Rectal smooth muscle tissue (tissue), 1 donor: ENCODE results near the gene NAV2.

Experiments used
- H3K27ac ChIP-seq: one replicate; pipeline ENCODE4 v1.7.0; 2013; ENCODE audit warnings: low read depth, low read length, inconsistent platforms
- H3K27me3 ChIP-seq: one replicate; pipeline ENCODE4 v1.7.0; 2013; ENCODE audit warnings: low read length; ENCODE audit not compliant: control insufficient read depth, insufficient read depth
- H3K36me3 ChIP-seq: one replicate; pipeline ENCODE4 v1.7.0; 2013; ENCODE audit warnings: low read length; ENCODE audit not compliant: control insufficient read depth, insufficient read depth
- H3K4me1 ChIP-seq: one replicate; pipeline ENCODE4 v1.7.0; 2013; ENCODE audit warnings: low read length; ENCODE audit not compliant: control insufficient read depth, insufficient read depth
- H3K4me3 ChIP-seq: one replicate; pipeline ENCODE4 v1.7.0; 2013; ENCODE audit warnings: low read length
- H3K9ac ChIP-seq: one replicate; pipeline ENCODE4 v1.7.0; 2013; ENCODE audit warnings: low read length

The NAV2 gene

DNA sequence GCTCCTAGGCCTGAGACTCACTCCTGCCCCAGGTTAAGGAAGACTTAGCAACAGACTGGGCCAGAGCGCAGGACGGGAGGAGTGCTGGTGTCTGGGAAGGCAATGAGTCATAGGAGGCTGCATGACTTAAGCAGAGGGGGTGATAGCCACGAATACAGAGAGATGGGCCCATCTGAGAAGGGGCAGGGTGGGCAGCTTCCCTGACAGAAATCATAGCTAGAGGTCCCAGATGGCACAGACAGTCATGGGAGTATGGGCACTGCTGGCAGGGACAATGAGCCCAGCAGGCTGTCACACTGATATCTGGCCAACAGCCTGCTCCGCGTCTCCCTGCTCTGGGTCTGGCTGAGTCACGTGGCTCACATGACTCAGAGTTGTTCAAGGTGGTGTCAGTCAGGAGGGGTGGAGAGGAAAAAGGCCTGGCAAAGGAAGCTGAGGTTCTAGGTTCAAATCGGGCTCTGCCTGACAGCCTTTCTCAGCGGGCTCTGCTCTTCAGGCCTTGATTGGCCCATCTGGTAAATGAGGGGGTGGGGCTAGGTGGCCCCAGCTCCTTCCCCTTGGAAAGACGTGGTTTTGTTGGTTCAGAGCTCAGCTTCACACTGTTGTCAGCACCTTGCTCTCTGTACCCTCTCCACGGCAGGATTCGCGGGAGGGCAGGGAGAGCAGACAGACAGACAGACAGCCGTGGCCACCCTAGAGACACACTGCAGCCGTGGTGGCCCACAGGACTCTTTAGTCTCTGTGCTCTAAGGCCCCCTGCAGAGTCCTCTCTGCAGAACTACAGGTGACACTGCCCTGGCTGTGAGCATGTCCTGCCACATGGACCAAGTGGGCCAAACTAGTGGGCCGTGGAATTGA is 399.9 kb downstream of the NAV2 start:
- Histone ChIP-seq H3K4me3 (no peak overlapping the region), H3K27ac (peak overlapping the region; percentile 86), H3K9ac (no peak overlapping the region), H3K4me1 (peaks cover 35% of the 10 kb centered on the region), H3K36me3 (no peaks in the 10 kb centered on the region), H3K27me3 (no peaks in the 10 kb centered on the region)

DNA sequence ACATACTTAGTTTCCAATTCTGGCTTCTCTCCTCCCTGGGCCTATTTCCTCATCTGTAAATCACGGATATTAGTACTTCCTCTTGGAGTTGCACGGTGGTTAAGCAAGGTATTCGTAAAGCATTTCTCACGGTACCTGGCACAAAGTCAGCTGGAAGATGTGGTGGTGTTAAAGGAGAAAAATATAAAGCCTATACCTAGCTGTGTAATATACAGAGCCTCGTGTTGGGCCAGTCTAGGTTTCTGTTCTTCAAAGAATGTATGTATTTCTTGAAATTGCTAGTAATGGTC is 400.5 kb downstream of the NAV2 start:
- Histone ChIP-seq H3K27me3 (no peaks in the 10 kb centered on the region), H3K9ac (no peak overlapping the region), H3K4me1 (peaks cover 40% of the 10 kb centered on the region), H3K4me3 (no peak overlapping the region), H3K36me3 (no peaks in the 10 kb centered on the region), H3K27ac (peak overlapping the region; percentile 86)

DNA sequence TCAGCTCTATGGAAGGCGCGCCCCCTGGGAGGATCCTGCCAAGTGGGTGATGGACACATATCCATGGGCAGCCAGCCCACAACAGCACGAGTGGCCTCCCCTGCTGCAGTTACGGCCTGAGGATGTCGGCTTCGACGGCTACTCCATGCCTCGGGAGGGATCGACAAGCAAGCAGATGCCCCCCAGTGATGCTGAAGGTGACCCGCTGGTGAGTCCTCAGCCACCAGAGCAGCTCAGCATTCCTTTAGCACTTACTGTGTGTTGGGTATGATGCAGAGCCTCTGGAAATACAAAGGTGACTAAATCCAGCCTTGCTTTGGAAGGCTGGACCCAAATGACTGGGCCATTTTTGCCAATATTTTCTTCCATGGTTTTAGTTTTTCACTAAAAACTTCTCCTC is 402.0 kb downstream of the NAV2 start:
- no peak overlapping the region for H3K9ac ChIP-seq
- H3K27ac ChIP-seq: peak overlapping the region; percentile 26
- H3K27me3 ChIP-seq: no peaks in the 10 kb centered on the region
- peaks cover 8% of the 10 kb centered on the region for H3K36me3 ChIP-seq
- peaks cover 40% of the 10 kb centered on the region for H3K4me1 ChIP-seq
- H3K4me3 ChIP-seq: no peak overlapping the region

DNA sequence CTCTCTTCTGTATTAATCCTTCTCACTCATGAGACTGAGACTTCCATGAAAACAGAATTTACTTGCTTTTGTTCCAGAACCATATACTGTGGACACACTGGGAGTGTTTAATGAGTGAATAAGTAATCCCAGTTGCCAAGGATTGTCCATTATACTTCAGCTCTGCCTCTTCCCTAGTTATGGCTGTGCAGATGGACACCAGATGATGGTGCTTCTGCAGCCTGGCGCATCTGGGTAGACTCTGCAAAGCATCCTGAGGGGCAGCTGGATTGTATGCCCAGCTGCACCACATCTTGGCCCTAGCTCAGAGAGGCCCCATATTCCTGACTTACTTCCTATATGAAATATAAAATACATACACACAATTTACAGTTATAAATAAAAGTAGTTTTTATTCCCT is 404.2 kb downstream of the NAV2 start:
- Histone ChIP-seq H3K4me1 (peaks cover 27% of the 10 kb centered on the region), H3K27me3 (no peaks in the 10 kb centered on the region), H3K4me3 (no peak overlapping the region), H3K9ac (no peak overlapping the region), H3K27ac (peak overlapping the region; percentile 11), H3K36me3 (peaks cover 8% of the 10 kb centered on the region)

DNA sequence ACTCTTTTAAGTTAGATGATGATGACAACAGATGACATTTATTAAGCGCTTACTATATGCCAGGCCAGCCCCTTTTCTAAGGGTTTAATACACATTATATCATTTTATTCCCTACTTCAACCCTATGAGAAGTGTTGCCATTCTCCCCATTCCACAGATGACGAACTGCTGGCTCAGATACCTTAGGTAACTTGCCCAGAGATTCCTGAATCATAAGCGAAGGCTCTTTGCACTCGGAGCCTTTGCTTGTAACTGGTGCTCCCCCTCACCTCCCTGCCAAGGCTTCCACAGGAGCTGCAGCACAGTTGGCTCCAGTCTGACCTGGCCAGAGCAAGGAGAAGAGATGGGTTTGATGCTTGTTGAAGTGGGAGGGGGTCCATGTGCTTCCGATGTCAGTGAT is 404.7 kb downstream of the NAV2 start:
- Histone ChIP-seq H3K4me3 (no peak overlapping the region), H3K36me3 (peaks cover 8% of the 10 kb centered on the region), H3K27ac (peak overlapping the region; percentile 46), H3K4me1 (peaks cover 23% of the 10 kb centered on the region), H3K27me3 (no peaks in the 10 kb centered on the region), H3K9ac (no peak overlapping the region)

DNA sequence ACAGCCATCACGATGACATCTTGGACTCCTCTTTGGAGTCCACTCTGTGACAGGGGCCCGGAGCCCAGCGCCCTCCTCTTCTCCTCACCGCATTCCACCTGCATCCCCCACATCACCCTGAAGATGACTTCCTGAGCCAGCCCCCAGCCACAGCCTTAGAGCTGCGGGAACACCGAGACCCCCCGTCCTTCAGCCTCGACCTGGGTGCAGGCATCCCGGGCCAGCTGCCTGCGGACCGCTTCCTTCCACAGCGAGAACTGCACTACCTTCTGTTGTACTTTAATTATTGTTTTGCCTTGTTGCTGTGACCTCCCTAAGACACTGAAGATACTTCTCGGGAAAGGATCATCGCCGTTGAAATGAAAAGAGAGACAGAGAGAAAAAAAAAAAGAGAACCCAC is 405.6 kb downstream of the NAV2 start:
- Histone ChIP-seq H3K27ac (no peak overlapping the region), H3K9ac (no peak overlapping the region), H3K27me3 (no peaks in the 10 kb centered on the region), H3K36me3 (peaks cover 8% of the 10 kb centered on the region), H3K4me1 (peaks cover 14% of the 10 kb centered on the region), H3K4me3 (no peak overlapping the region)

DNA sequence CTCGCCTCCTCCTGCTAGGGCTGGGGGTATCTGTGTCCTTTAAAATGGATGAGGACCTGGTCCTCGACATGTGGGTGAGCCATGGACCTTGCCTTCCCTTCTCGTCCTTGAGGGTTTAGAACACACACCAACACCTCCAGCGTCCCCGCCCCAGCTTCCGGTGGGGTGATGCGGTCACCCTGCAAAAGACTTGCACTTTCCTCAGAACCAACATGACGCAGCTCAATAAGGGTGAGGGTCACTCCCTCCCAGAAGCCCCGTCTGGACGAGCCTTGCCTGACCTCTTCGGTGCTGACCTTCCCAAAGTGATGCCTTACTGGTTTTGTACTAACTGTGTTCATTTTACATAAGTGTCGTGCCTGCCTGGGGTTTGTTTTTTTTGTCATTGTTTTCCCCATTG is 406.7 kb downstream of the NAV2 start:
- H3K36me3 ChIP-seq: peaks cover 8% of the 10 kb centered on the region

DNA sequence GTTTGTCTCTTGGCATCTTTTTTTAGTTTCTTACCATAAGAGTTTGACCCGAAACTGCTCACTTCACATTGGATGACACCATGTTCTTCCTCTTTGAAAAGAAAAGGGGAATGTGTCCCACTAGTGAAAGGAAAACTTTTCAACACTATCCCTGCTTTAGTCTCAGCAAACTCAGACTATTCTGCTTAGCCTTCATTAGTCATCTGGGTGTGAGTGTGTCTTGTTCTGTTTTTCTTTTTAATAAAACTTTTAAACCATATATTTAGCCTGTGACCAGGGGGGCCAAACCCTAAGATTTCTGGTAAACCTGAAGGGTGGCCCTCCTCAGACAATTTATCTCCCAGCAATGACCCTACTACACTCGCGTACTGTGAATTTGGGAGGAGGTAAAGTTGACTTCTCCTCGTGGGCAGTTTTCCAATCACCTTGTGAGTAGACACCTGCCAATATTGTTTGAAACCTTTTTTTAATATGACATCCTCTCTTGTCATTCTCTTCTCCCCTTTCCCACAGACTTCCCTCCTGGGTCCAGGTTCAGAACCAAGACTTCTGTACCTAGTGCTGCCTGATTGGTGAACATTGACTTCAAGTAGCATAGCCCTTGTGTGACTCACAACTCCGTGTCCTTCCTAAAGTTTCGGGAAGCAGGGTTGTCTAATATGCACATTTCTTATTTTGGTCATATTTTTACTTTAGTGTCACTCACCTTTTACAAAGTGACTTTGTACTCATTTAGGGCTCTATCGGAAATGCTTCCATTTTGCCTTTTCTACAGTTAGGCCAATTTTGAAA is 407.7 kb downstream of the NAV2 start:
- H3K27ac ChIP-seq: no peak overlapping the region
- H3K9ac ChIP-seq: no peak overlapping the region
- peaks cover 10% of the 10 kb centered on the region for H3K4me1 ChIP-seq
- no peak overlapping the region for H3K4me3 ChIP-seq
- H3K36me3 ChIP-seq: peaks cover 8% of the 10 kb centered on the region
- no peaks in the 10 kb centered on the region for H3K27me3 ChIP-seq

More for the DNA sequence above, 406.7 kb downstream of the NAV2 start:
- Histone ChIP-seq H3K27ac (no peak overlapping the region), H3K27me3 (no peaks in the 10 kb centered on the region), H3K9ac (no peak overlapping the region), H3K4me3 (no peak overlapping the region), H3K4me1 (peaks cover 12% of the 10 kb centered on the region)

DNA sequence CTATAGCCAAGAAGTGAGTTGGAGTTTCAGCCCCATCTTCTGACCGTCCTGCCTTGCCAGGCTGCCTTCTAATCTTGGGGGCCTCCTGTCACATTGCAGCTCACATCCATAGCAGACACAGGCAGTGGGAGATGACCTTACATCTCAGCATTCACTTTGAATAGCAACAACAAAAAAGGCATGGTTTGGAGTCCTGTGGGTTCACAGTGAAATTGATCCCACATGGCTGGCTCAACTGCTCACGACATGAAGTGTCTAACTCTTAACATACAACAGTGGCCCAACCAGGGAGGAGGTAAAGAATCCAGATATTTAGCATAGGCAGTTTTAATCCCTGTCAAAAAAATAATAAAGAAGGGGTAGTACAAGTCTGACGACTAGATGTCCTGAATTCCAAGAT is 409.5 kb downstream of the NAV2 start:
- H3K36me3 ChIP-seq: peaks cover 8% of the 10 kb centered on the region
- no peaks in the 10 kb centered on the region for H3K27me3 ChIP-seq
- H3K4me3 ChIP-seq: no peak overlapping the region
- H3K9ac ChIP-seq: no peak overlapping the region
- H3K4me1 ChIP-seq: peaks cover 6% of the 10 kb centered on the region
- no peak overlapping the region for H3K27ac ChIP-seq

DNA sequence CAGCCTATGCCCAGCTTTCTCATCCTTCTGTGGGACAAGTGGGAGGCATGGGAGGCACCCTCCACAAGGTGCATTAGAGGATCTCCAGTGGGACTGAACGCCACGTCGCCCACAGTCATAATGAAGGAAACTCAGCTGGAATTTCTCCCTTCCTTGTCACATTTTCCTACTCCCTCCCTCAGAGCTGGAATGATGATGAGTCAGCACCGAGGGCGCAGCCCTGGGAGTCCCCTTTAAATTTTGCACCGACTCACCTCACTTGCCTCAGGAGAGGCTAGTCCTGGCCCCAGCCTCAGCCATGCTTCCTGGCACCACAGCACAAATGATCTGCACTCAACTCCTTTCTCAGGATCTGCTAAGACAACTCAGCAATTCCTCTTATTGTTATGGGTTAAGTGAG is 413.3 kb downstream of the NAV2 start:
- no peaks in the 10 kb centered on the region for H3K36me3 ChIP-seq
- H3K4me1 ChIP-seq: no peaks in the 10 kb centered on the region
- H3K27me3 ChIP-seq: no peaks in the 10 kb centered on the region
- H3K4me3 ChIP-seq: no peak overlapping the region
- no peak overlapping the region for H3K9ac ChIP-seq
- H3K27ac ChIP-seq: no peak overlapping the region

DNA sequence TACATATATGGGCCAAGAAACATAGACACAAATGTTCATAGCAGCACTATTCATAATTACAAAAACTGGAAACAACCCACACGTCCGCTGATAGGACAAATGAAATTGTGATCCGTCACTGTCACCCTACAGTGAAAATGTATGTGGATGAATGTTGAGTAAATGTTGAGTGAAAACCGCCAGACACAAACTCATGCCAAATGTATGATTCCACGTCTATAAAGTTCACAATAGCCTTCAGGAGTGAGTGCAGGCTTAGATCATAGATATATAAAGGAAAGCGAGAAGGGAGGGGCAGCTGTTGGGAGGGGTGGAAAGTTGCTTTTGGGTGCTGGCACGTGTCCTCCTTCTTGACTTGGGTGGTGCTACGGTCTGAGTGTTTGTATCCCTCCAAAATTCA is 414.1 kb downstream of the NAV2 start:
- H3K4me1 ChIP-seq: no peaks in the 10 kb centered on the region
- no peaks in the 10 kb centered on the region for H3K27me3 ChIP-seq
- H3K27ac ChIP-seq: no peak overlapping the region
- H3K36me3 ChIP-seq: no peaks in the 10 kb centered on the region
- no peak overlapping the region for H3K9ac ChIP-seq
- H3K4me3 ChIP-seq: no peak overlapping the region

DNA sequence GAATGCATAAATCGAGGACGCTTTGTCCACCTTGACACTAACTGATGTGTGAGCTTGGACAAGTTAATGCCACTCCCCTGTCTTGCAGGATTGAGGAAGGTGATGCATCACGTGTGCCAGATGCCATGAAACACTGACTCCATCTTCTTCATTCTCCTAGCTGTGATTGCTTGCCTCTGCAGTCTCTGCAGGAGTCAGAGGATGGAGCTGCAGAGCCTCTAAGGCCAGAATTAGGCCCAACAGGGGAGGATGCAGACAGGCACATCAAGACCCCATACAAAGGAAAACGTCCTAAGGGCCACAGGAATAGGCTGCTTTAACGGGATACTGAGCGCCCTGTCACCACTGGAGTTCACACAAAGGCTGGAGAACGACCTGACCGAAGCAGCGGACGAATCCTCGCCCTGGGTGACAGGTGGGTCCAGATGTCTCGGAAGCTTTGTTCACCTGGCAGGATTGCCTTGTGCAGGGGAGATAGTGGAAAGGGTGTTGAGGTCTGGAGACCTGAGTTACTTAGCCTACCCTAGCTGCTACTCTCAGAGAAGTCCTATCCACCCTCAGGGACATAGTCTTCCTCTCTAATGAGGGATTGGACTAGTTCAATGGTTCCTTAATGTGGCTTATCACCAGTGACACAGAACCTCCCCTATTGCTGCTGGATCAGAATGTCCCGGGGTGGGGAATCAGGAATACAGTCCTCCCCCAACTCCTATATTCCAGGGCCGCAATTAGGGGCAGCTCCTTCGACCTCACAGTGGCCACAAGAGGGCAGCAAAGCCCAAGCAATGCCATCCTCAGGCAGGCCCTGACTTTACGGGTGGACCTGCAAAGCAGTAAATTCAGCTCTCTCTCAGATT is 415.3 kb downstream of the NAV2 start:
- H3K27ac ChIP-seq: no peak overlapping the region
- H3K9ac ChIP-seq: no peak overlapping the region

More for the DNA sequence above, 415.3 kb downstream of the NAV2 start:
- Histone ChIP-seq H3K4me3 (no peak overlapping the region), H3K4me1 (no peaks in the 10 kb centered on the region), H3K27me3 (no peaks in the 10 kb centered on the region), H3K36me3 (no peaks in the 10 kb centered on the region)
